ENCODE results near the gene NUDC. TPM values are rescaled to one million over a fixed set of nuclear protein-coding genes. Genes with fewer than 3 reads are reported as not detected.

The NUDC gene
- total and polyA plus RNA-seq, 9 of the 15 experiments (the other 6 are each of a cell fraction or from before 2014, with no cell fraction given): 9.8 to 234 (median 149) TPM

GRCh38 chr1:26950602-26951001, 29.1 kb downstream of the NUDC start (continued):
- TF ChIP-seq RBM39 (optimal IDR thresholded peaks at IDR 0.05; ENCODE audit: low read depth, low read length): no peak
- no peak for TF ChIP-seq ZSCAN32 (CRISPR knock-in tag; IDR thresholded peaks at IDR 0.05)
- TF ChIP-seq SIN3A (IDR thresholded peaks at IDR 0.05; ENCODE audit: borderline replicate concordance in 2 of 2, control insufficient read depth in 1 of 2, low read depth in 2 of 2, low read length in 2 of 2): no peak
- TF ChIP-seq, protein P1, sequence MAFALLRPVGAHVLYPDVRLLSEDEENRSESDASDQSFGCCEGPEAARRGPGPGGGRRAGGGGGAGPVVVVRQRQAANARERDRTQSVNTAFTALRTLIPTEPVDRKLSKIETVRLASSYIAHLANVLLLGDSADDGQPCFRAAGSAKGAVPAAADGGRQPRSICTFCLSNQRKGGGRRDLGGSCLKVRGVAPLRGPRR (CRISPR knock-in tag; IDR thresholded peaks at IDR 0.05): no peak
- TF ChIP-seq SAP30 (IDR thresholded peaks at IDR 0.05; ENCODE audit: borderline replicate concordance, insufficient read depth, low read depth, low read length, poor library complexity, severe bottlenecking): no peak
- TF ChIP-seq ZNF239 (CRISPR knock-in tag; IDR thresholded peaks at IDR 0.05): no peak
- TF ChIP-seq NRF1 (conservative IDR thresholded peaks at IDR 0.05 in 1 of 2, IDR thresholded peaks at IDR 0.05 in 1 of 2): peak; percentile 91 to 92
- TF ChIP-seq FIP1L1 (IDR thresholded peaks at IDR 0.05; ENCODE audit: low read depth, low read length, poor library complexity, severe bottlenecking): no peak
- TF ChIP-seq ZNF77 (CRISPR knock-in tag; IDR thresholded peaks at IDR 0.05): no peak
- no peak for TF ChIP-seq FOXK2 (conservative IDR thresholded peaks at IDR 0.05 in 1 of 2, IDR thresholded peaks at IDR 0.05 in 1 of 2; ENCODE audit: low read depth in 2 of 2)
- no peak for TF ChIP-seq NUFIP1 (IDR thresholded peaks at IDR 0.05; ENCODE audit: partially characterized antibody)
- no peak for TF ChIP-seq FOS (IDR thresholded peaks at IDR 0.05; ENCODE audit: extremely low read depth, insufficient read length)
- TF ChIP-seq DDX20 (tag; IDR thresholded peaks at IDR 0.05; ENCODE audit: low read depth): no peak
- TF ChIP-seq MIER1 (IDR thresholded peaks at IDR 0.05; ENCODE audit: low read depth): no peak
- TF ChIP-seq ZNF224 (CRISPR knock-in tag; IDR thresholded peaks at IDR 0.05): no peak
- no peak for TF ChIP-seq ZC3H11A (IDR thresholded peaks at IDR 0.05; ENCODE audit: low read depth, low read length)
- TF ChIP-seq C11orf30 (IDR thresholded peaks at IDR 0.05; ENCODE audit: low read depth): peak; percentile 70
- no peak for TF ChIP-seq POLR2G (IDR thresholded peaks at IDR 0.05; ENCODE audit: low read depth, low read length)
- no peak for TF ChIP-seq ZNF436 (CRISPR knock-in tag; IDR thresholded peaks at IDR 0.05)
- TF ChIP-seq, protein P2, sequence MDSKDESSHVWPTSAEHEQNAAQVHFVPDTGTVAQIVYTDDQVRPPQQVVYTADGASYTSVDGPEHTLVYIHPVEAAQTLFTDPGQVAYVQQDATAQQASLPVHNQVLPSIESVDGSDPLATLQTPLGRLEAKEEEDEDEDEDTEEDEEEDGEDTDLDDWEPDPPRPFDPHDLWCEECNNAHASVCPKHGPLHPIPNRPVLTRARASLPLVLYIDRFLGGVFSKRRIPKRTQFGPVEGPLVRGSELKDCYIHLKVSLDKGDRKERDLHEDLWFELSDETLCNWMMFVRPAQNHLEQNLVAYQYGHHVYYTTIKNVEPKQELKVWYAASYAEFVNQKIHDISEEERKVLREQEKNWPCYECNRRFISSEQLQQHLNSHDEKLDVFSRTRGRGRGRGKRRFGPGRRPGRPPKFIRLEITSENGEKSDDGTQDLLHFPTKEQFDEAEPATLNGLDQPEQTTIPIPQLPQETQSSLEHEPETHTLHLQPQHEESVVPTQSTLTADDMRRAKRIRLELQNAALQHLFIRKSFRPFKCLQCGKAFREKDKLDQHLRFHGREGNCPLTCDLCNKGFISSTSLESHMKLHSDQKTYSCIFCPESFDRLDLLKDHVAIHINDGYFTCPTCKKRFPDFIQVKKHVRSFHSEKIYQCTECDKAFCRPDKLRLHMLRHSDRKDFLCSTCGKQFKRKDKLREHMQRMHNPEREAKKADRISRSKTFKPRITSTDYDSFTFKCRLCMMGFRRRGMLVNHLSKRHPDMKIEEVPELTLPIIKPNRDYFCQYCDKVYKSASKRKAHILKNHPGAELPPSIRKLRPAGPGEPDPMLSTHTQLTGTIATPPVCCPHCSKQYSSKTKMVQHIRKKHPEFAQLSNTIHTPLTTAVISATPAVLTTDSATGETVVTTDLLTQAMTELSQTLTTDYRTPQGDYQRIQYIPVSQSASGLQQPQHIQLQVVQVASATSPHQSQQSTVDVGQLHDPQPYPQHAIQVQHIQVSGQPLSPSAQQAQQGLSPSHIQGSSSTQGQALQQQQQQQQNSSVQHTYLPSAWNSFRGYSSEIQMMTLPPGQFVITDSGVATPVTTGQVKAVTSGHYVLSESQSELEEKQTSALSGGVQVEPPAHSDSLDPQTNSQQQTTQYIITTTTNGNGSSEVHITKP (IDR thresholded peaks at IDR 0.05; ENCODE audit: partially characterized antibody): peak; percentile 16
- TF ChIP-seq NCOR1 (IDR thresholded peaks at IDR 0.05): no peak
- no peak for TF ChIP-seq TCF7L2 (IDR thresholded peaks at IDR 0.05; ENCODE audit: low read depth, low read length)
- no peak for TF ChIP-seq CGGBP1 (CRISPR knock-in tag; IDR thresholded peaks at IDR 0.05)
- TF ChIP-seq MEF2D (tag; conservative IDR thresholded peaks at IDR 0.05; ENCODE audit: low read depth): no peak
- no peak for TF ChIP-seq ZNF175 (CRISPR knock-in tag; IDR thresholded peaks at IDR 0.05; ENCODE audit: low read depth)
- TF ChIP-seq POLR3A (IDR thresholded peaks at IDR 0.05; ENCODE audit: borderline replicate concordance, extremely low read depth, insufficient read depth, insufficient read length): no peak
